Keratinocyte (primary cell): Measurements from ENCODE around the gene SAE1.

ENCODE experiments used
- EZH2 ChIP-seq: IDR thresholded peaks from one replicate; pipeline ENCODE4 v1.6.1; 2012; ENCODE audit warnings: inconsistent platforms, mild to moderate bottlenecking, low read length, moderate library complexity
- TF ChIP-seq, protein P1 (sequence below), 3 experiments: IDR thresholded peaks in 1 of 3; conservative IDR thresholded peaks in 1 of 3; optimal IDR thresholded peaks in 1 of 3; 2 replicates in 2 of 3; 3 replicates in 1 of 3; pipeline versions ENCODE3 to v1.5.1; 2011; ENCODE audit warnings: low read length in 3 of 3, mild to moderate bottlenecking in 3 of 3, moderate library complexity in 2 of 3, control low read depth in 1 of 3, inconsistent platforms in 1 of 3; ENCODE audit not compliant: insufficient read depth in 2 of 3; ENCODE audit errors: extremely low read depth in 1 of 3

- TF ChIP-seq, protein P1, sequence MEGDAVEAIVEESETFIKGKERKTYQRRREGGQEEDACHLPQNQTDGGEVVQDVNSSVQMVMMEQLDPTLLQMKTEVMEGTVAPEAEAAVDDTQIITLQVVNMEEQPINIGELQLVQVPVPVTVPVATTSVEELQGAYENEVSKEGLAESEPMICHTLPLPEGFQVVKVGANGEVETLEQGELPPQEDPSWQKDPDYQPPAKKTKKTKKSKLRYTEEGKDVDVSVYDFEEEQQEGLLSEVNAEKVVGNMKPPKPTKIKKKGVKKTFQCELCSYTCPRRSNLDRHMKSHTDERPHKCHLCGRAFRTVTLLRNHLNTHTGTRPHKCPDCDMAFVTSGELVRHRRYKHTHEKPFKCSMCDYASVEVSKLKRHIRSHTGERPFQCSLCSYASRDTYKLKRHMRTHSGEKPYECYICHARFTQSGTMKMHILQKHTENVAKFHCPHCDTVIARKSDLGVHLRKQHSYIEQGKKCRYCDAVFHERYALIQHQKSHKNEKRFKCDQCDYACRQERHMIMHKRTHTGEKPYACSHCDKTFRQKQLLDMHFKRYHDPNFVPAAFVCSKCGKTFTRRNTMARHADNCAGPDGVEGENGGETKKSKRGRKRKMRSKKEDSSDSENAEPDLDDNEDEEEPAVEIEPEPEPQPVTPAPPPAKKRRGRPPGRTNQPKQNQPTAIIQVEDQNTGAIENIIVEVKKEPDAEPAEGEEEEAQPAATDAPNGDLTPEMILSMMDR (optimal IDR thresholded peaks at IDR 0.05 in 1 of 3, IDR thresholded peaks at IDR 0.05 in 1 of 3, conservative IDR thresholded peaks at IDR 0.05 in 1 of 3; ENCODE audit: extremely low read depth in 1 of 3, insufficient read depth in 2 of 3, low read length in 3 of 3), result no peak
- no peak for TF ChIP-seq EZH2
These were observed 16.6 kb upstream of the SAE1 start for GRCh38 chr19:47113850-47114651.
